ENCODE data around the gene ARHGAP33. TPM values are rescaled to one million over a fixed set of nuclear protein-coding genes. Genes with fewer than 3 reads are reported as not detected.
A peak's percentile ranks its signal among the peaks of the same experiment; 100 is the strongest.
"Not testable (repeated sequence)": the region's sequence is repeated elsewhere in the genome, so short reads cannot be mapped to it uniquely, and the experiment has no call there.

Gene ARHGAP33
- total RNA-seq, 4 donors from 2014 or later, result 3.1 to 22.6 (median 5.5) TPM

DNA sequence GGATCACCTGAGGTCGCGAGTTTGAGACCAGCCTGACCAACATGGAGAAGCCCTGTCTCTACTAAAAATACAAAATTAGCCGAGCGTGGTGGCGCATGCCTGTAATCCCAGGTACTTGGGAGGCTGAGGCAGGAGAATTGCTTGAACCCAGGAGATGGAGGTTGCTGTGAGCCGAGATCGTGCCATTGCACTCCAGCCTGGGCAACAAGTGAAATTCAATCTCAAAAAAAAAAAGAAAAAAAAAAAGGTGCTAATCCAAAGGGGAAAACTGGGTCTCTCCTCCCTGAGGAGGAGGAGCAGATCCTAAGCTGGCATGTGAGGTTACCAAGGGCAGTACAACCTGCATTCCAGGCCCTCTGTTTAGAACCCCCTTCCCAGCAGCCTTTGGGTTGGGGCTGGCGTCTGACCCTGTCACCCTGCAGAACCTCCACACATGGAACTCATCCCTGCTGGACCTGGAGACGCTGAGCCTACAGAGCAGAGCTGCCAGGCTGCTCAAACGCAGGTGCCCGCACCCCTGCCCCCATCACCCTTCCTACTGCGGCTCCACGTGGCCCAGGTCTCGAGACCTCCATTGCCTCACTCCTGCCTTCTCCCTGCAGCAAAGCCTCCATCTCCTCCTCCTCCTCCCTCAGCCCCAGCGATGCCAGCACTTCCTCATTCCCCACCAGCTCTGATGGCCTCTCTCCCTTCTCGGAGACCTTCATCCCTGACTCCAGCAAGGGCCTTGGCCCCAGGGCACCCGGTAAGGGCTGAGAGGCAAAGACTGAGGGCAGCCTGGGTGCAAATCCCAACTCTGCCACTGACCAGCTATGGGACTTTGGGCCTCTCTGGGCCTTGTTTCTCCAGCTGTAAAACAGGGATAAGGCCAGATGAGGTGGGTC lies 10.7 kb upstream of the ARHGAP33 start:
- 82 to 86% methylated on average over 8 to 12 of the region's 17 CpGs for WGBS, 2 donors (ENCODE audit: low coverage in 1 of 2)
- TF ChIP-seq POLR2AphosphoS5 (IDR thresholded peaks at IDR 0.05), result no peak
- TF ChIP-seq, protein P1, sequence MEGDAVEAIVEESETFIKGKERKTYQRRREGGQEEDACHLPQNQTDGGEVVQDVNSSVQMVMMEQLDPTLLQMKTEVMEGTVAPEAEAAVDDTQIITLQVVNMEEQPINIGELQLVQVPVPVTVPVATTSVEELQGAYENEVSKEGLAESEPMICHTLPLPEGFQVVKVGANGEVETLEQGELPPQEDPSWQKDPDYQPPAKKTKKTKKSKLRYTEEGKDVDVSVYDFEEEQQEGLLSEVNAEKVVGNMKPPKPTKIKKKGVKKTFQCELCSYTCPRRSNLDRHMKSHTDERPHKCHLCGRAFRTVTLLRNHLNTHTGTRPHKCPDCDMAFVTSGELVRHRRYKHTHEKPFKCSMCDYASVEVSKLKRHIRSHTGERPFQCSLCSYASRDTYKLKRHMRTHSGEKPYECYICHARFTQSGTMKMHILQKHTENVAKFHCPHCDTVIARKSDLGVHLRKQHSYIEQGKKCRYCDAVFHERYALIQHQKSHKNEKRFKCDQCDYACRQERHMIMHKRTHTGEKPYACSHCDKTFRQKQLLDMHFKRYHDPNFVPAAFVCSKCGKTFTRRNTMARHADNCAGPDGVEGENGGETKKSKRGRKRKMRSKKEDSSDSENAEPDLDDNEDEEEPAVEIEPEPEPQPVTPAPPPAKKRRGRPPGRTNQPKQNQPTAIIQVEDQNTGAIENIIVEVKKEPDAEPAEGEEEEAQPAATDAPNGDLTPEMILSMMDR (IDR thresholded peaks at IDR 0.05), result no peak
- TF ChIP-seq EP300 (IDR thresholded peaks at IDR 0.05), result no peak
- no peak for TF ChIP-seq POLR2A (IDR thresholded peaks at IDR 0.05)
- Histone ChIP-seq H3K27me3 (no peaks in the 10 kb centered on the region), H3K4me3 (no peak overlapping the region), H3K9me3 (no peaks in the 10 kb centered on the region), H3K36me3 (peaks cover 0 to 79% of the 10 kb centered on the region in 2 donors), H3K27ac (no peak overlapping the region), H3K4me1 (peaks cover 0 to 16% (median 0%) of the 10 kb centered on the region in 3 donors)
- ATAC-seq, result no peak

DNA sequence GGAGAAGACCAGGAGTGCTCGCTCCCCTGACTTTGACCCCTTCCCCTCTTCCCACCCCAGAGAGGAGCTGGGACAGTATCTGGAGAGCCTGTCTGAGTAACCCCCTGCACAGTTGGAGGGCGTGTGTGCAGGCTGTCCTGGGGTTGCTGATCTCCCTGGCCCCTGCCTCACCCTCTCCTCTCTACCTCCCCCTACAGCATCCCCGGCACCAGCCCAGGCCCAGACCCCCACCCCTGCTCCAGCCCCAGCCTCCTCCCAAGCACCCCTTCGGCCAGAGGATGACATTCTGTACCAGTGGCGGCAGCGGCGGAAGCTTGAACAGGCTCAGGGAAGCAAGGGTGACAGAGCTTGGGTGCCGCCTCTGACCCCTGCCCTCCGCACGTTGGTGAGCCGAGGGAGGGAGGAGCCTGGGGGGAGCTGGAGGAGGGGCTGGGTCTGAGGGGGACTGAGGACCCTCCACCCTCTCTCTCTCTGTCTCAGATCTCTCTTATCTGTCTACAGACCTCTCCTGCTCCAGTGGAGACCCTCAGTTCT lies 8.7 kb upstream of the ARHGAP33 start:
- peaks cover 0 to 60% of the 10 kb centered on the region in 2 donors for H3K36me3 ChIP-seq
- TF ChIP-seq EP300 (IDR thresholded peaks at IDR 0.05), result no peak
- no peak for TF ChIP-seq POLR2A (IDR thresholded peaks at IDR 0.05)
- TF ChIP-seq POLR2AphosphoS5 (IDR thresholded peaks at IDR 0.05), result no peak
- TF ChIP-seq, protein P1 (IDR thresholded peaks at IDR 0.05), result no peak
- WGBS, 2 donors (ENCODE audit: low coverage in 1 of 2), result 100% methylated on average over 1 of the region's 11 CpGs; no CpG with 5 or more reads in 1 of the 2 donors

DNA sequence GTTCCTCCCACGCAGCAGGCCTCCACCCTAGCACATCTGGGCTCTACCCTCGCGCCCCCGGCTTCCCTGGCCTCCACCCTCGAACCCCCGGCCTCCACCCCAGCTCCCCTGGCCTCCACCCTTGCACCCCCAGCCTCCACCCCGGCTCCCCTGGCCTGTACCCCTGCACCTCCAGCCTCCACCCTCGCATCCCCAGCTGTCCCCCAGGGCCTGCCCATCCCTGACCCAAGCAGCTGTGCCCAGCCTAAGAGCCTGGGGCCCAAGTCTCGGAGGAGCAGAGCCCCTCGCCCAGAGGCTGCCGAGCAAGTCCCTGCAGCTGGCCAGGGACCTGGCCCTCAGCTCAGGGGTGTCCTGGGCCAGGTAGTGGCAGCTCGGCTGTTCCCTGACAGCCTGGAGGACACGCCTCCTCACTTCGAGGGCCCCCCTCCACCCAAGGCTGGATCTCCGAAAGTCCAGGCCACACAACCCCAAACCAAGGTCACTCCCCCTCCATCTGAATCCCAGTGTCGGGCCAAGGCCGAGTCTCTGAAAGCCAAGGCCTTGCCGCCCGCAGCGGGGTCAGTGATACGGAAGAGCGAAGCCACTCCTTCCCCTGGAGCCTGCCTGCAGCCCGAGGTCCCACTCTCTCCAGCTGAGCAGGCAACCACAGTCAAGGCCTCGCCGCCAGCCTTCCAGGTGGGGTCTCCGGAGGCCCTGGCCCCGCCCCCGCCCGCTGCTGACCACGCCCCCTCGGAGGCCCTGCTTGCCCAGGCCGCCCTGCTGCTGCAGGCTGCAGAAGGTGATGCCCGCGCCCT lies 7.9 kb upstream of the ARHGAP33 start:
- H3K36me3 ChIP-seq, result peaks cover 0 to 52% of the 10 kb centered on the region in 2 donors
- peaks cover 0 to 9% (median 0%) of the 10 kb centered on the region in 3 donors for H3K4me1 ChIP-seq
- H3K9me3 ChIP-seq, result no peaks in the 10 kb centered on the region
- WGBS, 2 donors (ENCODE audit: low coverage in 1 of 2), result 60 to 85% methylated on average over 1 to 4 of the region's 34 CpGs
- H3K4me3 ChIP-seq, result no peak overlapping the region
- H3K27ac ChIP-seq, result peak overlapping the region in 1 of 4 donors; percentile 7
- TF ChIP-seq POLR2A (IDR thresholded peaks at IDR 0.05) (no peak), EP300 (IDR thresholded peaks at IDR 0.05) (no peak), POLR2AphosphoS5 (IDR thresholded peaks at IDR 0.05) (no peak)
- TF ChIP-seq, protein P1 (IDR thresholded peaks at IDR 0.05), result no peak
- no peaks in the 10 kb centered on the region for H3K27me3 ChIP-seq
- no peak for ATAC-seq

More for the DNA sequence above, 8.7 kb upstream of the ARHGAP33 start:
- Histone ChIP-seq H3K4me3 (no peak overlapping the region), H3K27ac (no peak overlapping the region), H3K9me3 (no peaks in the 10 kb centered on the region), H3K27me3 (no peaks in the 10 kb centered on the region), H3K4me1 (peaks cover 0 to 9% (median 0%) of the 10 kb centered on the region in 3 donors)
- no peak for ATAC-seq

DNA sequence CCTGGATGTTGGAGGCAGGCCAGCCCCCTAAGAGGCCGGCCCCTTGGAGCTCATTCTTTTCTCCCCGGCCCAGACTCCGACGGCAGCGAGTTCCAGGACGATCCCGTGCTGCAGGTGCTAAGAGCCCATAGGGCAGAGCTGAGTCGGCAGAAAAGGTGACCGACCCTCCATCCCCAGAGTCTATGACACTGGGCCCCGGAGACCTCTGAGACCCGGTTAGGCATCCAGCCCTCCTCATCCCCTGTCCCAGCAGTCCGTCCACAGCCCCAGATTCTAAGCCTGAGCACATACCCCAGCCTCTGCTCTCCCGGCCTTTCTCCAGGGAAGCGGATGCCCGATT lies 7.3 kb upstream of the ARHGAP33 start:
- Histone ChIP-seq H3K9me3 (no peaks in the 10 kb centered on the region), H3K36me3 (peaks cover 0 to 46% of the 10 kb centered on the region in 2 donors), H3K27ac (peak overlapping the region in 1 of 4 donors; percentile 7), H3K4me1 (peaks cover 0 to 9% (median 0%) of the 10 kb centered on the region in 3 donors), H3K27me3 (no peaks in the 10 kb centered on the region), H3K4me3 (no peak overlapping the region)
- TF ChIP-seq, protein P1 (IDR thresholded peaks at IDR 0.05), result no peak
- TF ChIP-seq EP300 (IDR thresholded peaks at IDR 0.05) (no peak), POLR2A (IDR thresholded peaks at IDR 0.05) (no peak), POLR2AphosphoS5 (IDR thresholded peaks at IDR 0.05) (no peak)
- ATAC-seq, result no peak
- WGBS, 2 donors (ENCODE audit: low coverage in 1 of 2), result 48 to 68% methylated on average over 4 to 5 of the region's 15 CpGs

DNA sequence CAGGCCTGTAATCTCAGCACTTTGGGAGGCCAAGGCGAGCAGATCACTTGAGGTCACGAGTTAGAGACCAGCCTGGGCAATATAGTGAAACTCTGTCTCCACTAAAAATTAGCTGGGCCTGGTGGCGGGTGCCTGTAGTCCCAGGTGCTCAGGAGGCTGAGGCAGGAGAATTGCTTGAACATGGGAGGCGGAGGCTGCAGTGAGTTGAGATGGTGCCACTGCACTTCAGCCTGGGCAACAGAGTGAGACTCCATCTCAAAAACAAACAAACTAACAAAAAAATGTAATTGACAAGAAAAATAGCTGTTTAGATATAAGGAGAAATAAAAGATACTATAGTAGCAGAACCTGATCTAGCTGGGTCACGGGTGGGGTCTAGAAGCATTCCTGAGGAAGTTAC lies 3.0 kb upstream of the ARHGAP33 start:
- WGBS, 2 donors (ENCODE audit: low coverage in 1 of 2), result 82 to 92% methylated on average over 4 to 5 of the region's 5 CpGs

More for the DNA sequence above, 3.0 kb upstream of the ARHGAP33 start:
- Histone ChIP-seq H3K36me3 (peaks cover 0 to 13% of the 10 kb centered on the region in 2 donors), H3K4me1 (peaks cover 0 to 30% (median 5%) of the 10 kb centered on the region in 3 donors)
- not testable (repeated sequence) for ATAC-seq, H3K9me3 ChIP-seq, H3K27ac ChIP-seq, H3K4me3 ChIP-seq, H3K27me3 ChIP-seq
